IPS-18c (cell line): ENCODE measurements around the gene CPSF7.
"Not testable (repeated sequence)": the region's sequence is repeated elsewhere in the genome, so short reads cannot be mapped to it uniquely, and the experiment has no call there.

Experiments used
- H3K4me3 ChIP-seq: 2 replicates; pipeline ENCODE4 v1.7.0; 2013; ENCODE audit warnings: low read depth, mild to moderate bottlenecking, low read length, moderate library complexity; ENCODE audit not compliant: insufficient read depth
- H3K9me3 ChIP-seq: one replicate; pipeline ENCODE4 v1.6.1; 2013; ENCODE audit warnings: mild to moderate bottlenecking, low read length, moderate library complexity; ENCODE audit not compliant: control insufficient read depth, insufficient read depth

The CPSF7 gene

DNA sequence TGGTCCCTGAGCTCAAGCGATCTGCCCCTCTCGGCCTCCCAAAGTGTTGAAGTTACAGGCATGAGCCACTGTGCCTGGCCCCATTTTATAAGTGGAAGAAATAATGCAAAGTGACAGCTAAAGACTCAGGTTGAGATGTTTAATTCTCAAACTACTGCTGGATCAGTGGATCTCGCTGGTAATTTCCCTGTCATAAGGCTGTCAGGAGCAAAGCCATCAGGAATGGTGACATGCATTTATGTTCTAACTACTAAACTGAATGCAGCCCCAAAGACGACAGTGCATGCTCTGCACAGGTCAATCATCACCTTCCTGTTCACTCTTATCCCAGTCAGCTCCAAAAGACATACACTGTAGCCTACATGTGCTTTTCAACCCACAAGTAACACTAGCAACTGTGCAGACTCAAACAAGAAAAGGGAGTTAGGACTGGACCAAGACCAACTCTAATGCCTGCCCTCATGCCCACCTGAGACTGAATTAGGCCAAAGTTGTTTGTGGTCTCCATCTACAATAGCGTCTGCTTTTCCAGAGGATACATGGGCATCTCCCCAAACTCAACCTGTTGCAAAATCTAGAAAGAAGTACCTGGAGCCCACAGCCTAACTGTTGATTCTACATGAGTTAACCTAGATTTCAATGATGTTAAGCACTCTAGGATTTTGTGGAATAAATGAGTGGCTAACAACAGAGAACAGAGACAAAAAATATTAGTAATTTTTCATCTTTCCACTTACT lies 22.6 kb downstream of the CPSF7 start:
- no peaks in the 10 kb centered on the region for H3K9me3 ChIP-seq
- no peak overlapping the region for H3K4me3 ChIP-seq

DNA sequence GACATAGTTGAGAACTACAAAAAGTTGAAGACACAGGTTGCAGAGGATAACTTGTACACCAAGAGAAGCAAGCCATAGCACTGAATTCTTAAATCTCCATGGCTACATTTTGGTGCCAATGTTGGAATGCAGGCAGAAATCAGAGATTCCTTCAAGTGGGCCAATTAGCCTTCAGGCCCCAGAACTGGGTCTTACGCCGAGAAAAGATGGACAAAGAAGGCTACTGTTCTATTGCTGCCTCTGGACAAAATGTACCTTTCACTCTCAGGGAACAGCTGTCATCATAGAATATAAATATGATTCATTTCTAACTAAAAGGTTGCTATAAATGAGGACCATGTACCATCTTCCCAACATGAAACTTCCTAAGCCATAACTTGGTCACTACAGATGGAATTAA lies 23.7 kb downstream of the CPSF7 start:
- Histone ChIP-seq H3K9me3 (no peaks in the 10 kb centered on the region), H3K4me3 (no peak overlapping the region)

DNA sequence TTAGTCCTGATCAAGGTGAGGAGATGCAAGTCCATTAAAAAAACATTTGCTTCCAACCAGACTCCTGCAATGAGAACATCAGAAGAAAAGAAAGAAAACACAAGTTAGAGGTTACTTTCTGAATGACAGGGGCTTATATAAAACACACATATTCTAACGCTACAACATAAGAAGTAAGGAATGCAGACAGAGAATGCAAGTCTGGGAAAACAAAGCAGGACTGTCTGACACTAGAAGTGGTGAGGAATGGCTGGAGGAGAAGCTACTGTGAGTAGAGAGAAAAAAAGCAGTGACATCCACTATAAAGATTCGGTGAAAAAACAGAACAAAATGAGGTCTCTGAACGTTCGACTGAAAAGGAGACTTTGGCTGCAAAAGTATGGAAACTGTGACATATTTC lies 25.1 kb downstream of the CPSF7 start:
- H3K4me3 ChIP-seq: no peak overlapping the region
- H3K9me3 ChIP-seq: no peaks in the 10 kb centered on the region

DNA sequence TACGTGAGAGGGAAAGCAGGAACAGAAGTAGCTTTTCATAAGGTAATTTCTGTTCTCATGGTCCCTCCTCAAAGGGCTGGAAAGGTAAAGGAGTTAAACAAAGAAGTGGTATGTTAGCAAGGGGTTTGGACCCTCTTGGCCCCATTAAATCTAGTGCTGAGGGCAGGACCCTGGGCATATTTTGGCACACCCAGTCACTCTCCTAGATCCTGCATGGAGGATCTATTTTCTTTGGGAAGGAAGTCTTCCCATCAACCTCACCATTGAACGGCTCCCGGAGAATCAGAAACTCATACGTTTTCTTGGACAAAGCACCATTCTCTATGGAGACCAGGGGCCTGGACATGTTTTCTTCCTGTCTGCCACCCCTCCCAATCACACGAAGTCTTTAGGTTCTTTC lies 25.7 kb downstream of the CPSF7 start:
- Histone ChIP-seq H3K4me3 (no peak overlapping the region), H3K9me3 (no peaks in the 10 kb centered on the region)

DNA sequence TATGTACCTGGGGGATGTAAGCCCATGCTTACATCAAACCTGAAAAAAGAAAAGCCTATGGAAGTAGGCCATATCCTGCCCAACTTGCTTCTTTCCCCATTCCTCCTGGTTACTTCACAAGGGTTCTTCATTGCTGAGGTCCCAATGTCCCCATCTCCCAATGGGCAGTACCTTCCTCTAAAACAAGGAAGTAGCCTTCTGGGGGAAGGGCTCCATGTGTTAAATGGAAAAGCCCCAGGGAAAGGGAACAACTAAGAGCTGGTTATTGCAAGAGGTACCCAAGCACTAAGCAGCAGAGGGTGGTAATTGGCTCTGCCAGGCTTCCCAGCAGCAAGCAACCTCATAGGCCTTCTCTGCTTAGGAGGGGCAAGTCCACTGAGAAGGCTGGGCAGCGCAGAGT lies 26.1 kb downstream of the CPSF7 start:
- H3K4me3 ChIP-seq: no peak overlapping the region
- H3K9me3 ChIP-seq: no peaks in the 10 kb centered on the region

DNA sequence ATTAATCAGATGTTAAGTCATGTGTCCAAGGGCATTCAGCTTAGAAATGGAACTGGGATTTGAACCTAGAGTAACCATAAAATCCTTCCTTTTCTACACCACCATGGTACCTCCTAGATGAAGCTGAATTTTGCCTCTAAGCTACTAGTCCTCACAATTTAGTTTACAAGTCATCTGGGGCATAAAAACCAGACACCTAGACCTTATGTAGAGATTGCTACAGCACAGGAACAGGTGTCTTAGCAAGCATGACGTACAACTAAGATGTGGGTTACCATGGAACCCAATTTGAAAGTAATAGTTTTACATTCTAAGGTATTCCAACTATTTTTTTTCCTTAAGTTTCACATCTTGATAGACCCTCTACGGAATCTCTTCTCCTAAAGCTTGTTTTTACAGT lies 28.2 kb downstream of the CPSF7 start:
- Histone ChIP-seq H3K9me3 (no peaks in the 10 kb centered on the region), H3K4me3 (no peak overlapping the region)

DNA sequence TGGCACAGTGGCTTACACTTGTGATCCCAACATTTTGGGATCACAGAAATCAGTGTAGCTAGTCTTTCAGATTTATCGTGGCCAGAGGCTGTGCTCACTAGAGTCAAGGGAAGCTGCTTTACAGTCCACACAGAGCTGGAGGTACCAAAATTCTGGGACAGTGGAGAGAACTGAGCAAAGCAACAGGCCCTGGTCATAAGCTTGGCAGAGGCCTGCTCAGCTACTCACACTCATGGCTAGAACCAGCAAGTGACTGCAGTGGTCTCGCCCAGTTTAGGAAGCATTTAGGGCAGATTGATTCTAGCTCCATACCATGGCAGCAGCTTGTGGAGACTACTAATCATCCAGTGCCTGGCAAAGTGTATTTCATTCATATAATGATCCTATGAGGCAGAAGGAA lies 28.6 kb downstream of the CPSF7 start:
- H3K4me3 ChIP-seq: no peak overlapping the region
- H3K9me3 ChIP-seq: no peaks in the 10 kb centered on the region

DNA sequence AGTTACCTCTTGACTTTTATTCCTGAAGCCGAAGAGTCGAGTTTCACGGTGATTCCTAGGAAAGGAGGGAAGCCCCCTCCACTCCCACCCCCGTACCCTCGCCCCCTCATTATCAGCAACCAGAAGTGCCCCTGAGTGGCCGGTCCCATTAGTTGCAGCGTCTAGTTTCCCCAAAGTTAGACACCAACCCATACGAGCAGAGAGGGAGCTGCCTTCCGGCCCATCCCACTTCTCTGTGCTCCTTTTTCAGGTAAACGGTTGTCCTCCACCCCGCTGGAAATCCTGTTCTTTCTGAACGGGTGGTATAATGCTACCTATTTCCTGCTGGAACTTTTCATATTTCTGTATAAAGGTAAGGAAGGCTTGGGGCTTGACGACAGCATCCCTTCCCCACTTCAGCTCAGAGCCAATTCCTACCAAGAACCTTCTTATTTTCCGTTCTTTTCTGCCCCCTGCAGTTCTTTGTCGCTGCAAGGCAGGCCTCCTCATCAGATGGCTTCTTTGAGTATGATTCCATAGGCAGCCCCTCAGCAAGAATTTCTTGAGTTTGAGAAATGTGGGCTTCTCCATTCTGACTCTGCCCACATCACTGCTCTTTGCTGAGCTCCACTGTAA lies 36.7 kb downstream of the CPSF7 start:
- Histone ChIP-seq H3K4me3 (peak overlapping the region; percentile 81), H3K9me3 (no peaks in the 10 kb centered on the region)

DNA sequence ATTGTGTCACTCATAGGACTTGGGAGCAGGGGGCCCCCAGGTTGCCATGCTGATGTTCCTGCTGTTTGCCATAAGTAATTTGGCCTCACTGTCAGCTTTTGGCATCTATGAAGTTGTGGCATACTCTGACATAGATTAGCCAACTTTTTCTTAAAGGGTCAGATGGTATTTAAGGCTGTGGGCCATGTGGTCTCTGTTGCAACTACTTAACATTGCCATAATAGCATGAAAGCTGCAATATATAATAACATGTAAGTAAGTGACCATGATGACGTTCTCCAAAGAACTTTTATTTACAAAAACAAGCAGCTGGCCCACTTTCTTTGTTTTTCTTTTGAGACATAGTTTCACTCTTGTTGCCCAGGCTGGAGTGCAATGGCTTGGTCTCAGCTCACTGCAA lies 39.6 kb downstream of the CPSF7 start:
- no peaks in the 10 kb centered on the region for H3K9me3 ChIP-seq

DNA sequence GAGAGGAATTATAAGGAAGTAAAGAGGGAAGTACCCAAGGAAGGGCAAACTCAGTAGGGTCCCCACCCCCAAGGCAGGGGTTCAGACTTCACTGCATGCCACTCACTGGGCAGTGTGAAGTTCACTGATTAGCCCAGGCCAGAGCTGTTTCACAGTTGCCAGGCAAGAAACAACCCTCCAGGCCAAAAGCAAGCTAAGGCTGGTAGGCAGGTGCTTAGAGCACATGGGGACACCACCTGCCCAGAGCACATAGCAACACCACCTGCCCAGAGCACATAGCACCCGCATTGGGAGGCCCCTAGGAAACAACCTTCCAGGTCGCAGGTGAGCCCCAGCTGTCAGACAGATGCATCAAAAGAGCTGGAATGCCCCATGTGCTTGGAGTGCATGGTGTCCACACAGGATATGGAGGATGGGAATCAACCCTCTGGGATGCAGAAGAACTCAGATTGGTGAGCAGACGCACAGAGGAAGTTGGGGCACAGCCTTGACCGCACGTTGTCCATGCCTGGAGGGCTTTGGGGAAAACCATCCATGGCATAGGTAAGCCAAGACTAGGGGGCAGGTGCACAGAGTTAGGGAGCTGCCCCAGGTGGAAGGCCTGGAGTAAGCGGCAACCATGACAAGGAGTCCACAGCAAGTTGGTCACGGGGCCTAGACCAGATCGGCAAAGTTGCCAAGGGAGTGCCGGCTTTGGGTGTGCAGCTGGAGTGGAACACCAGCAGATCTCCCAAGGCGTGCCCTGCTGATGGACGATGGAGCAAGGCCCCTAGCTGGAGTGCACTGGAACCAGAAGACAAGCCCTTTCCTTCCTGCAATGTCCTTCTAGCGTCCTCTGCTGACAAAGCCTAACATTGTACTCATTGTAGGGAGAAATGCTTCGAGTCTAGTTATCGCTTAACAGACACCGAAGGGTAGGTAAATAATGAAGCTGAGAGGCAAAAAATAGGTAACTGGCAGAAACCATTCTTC lies 45.2 kb downstream of the CPSF7 start:
- no peaks in the 10 kb centered on the region for H3K9me3 ChIP-seq
- no peak overlapping the region for H3K4me3 ChIP-seq

More for the DNA sequence above, 39.6 kb downstream of the CPSF7 start:
- H3K4me3 ChIP-seq: no peak overlapping the region

DNA sequence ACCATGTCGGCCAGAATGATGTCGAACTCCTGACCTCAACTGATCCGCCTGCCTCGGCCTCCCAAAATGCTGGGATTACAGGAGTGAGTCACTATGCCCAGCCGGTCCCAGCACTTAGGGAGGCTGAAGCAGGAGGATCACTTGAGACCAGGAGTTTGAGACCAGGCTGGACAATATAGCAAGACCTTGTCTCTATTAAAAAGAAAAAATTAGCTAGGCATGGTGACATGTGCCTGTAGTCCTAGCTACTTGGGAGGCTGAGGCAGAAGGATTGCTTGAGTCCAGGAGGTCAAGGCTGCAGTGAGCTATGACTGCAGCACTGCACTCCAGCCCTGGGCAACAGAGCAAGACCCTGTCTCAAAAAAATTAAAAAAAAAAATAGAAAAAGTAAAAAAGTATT lies 45.9 kb downstream of the CPSF7 start:
- H3K4me3 ChIP-seq: not testable (repeated sequence)

DNA sequence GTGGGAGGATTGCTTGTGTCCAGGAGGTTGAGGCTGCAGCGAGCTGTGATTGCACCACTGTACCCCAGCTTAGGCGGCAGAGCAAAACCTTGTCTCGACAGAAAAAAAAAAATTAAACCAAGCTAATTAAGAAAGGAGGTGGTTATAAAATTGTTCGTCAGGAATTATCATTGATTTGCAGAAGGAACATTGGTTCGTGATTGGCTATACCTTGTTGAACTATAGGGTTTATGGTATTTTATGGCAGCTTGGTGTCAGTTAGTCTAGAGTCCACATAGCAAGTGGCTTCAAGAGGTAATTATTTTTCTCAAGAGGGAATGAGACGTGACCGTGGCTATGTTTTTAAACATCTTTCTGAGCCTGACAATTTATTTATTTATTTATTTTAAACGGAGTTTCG lies 48.9 kb downstream of the CPSF7 start:
- Histone ChIP-seq H3K9me3 (peaks cover 2% of the 10 kb centered on the region), H3K4me3 (no peak overlapping the region)

More for the DNA sequence above, 45.9 kb downstream of the CPSF7 start:
- not testable (repeated sequence) for H3K9me3 ChIP-seq

DNA sequence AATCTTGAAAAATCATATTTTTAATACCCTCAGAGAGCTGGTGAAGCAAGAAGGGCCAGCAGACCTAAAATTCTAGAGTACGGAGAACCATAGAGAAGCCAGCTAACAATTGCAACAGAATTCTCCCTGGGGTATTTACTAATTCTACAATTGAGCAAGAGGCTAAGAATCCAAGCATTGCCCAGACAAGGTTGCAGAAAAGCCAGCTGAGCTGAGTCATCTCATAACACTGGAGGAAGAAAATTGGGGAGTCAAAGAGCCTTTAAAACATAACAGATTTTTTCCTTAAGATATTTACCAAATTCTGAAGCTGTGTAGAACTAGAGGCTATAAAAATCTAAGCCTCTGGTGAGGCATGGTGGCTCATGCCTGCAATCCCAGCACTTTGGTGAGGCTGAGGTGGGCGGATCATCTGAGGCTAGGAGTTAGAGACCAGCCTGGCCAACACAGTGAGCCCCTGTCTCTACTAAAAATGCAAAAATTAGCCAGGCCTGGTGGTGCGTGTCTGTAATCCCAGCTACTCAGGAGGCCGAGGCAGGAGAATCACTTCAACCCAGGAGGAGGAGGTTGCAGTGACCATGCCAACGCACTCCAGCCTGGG lies 51.0 kb downstream of the CPSF7 start:
- H3K9me3 ChIP-seq: peaks cover 6% of the 10 kb centered on the region
- H3K4me3 ChIP-seq: no peak overlapping the region

DNA sequence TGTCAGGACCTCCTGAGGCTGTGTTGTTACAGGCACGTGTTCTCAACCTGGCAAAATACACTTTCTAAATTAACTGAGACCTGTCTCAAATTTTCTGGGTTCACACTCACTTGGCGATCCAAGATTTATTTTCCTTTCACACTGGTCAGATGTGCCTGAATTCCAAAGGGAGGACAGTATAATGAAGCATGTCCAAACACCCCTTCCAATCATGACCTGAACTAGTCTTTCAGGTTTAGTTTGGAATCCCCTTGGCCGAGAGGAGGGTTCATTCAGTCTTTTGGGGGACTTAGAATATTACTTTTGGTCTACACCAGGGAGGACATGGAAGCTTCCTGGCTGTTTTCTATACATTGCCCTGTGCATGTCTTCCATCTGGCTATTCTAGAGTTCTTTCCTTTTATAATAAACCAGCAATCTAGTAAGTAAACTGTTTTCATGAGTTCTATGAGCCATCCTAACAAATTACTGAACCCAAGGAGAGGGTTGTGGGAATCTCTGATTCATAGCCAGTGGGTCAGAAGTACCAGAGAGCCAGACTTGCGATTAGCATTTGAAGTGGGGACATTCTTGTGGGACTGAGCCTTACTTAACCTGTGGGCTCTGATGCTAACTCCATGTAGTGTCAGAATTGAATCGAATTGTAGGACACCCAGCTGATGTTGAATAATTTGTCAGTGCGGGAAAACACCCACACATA lies 52.2 kb downstream of the CPSF7 start:
- peaks cover 8% of the 10 kb centered on the region for H3K9me3 ChIP-seq
- no peak overlapping the region for H3K4me3 ChIP-seq

DNA sequence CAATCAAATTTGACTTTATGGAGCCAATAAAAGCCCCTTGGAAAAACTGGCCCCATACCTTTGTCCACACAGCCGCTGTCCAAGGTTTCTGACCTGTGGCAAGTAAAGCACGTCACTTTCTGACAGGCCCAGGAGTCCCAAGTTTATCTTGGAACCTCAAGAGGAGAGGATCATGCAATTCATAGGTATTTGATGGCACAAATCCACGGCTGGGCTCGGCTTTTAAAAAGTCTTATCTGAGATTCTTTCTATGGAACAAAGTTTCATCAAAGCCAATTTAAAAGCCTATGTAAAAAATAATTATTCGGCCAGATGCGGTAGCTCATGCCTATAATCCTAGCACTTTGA lies 54.0 kb downstream of the CPSF7 start:
- Histone ChIP-seq H3K9me3 (peaks cover 16% of the 10 kb centered on the region), H3K4me3 (no peak overlapping the region)

DNA sequence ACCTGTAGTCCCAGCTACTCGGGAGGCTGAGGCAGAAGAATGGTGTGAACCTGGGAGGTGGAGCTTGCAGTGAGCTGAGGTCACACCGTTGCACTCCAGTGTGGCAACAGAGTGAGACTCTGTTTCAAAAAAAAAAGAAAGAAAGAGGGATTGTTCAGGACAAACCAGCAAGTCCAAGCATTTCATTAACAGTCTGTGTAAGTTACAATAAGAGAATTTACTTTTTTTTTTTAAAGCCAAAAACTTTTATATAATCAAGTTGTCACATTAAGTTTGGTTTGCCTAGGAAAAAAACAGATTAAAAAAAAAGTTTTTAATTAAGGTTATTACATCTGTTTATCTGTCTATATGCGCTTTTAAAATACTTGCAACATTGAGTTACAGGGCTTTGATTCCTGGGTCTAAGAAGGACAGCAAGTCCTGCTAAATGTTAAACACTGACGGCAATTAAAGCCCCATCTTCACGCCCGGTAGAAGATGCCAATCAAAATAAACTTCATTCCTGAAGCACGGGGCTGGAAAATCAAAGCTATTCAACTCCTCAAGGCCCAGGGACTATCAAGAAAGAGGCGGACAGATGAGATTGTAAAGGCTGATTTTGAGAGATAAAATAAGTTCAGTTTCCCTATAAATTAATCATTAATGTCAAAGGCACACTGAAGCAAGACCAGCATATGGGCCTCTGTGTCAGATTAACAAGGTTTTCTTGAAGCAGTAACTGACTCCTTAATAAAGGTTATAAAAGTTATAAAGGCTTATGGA lies 56.9 kb downstream of the CPSF7 start:
- Histone ChIP-seq H3K9me3 (peaks cover 14% of the 10 kb centered on the region), H3K4me3 (no peak overlapping the region)
